Lower leg skin (tissue), 4 donors: Measurements from ENCODE around the gene SLC22A15. TPM values are rescaled to one million over a fixed set of nuclear protein-coding genes. Genes with fewer than 3 reads are reported as not detected.

Experiments used
- DNase-seq, 2 donors: peaks; one replicate each; pipeline ENCODE4 v3.0.0-alpha.2; 2019; ENCODE audit warnings: low spot score in 2 of 2
- H3K4me3 ChIP-seq: fragments of 200-600 bp; sonication (generic); 2 replicates; pipeline ENCODE4 v1.5.1; 2017; ENCODE audit warnings: mild to moderate bottlenecking, low read depth; ENCODE audit not compliant: poor library complexity, severe bottlenecking
- POLR2A ChIP-seq, 2 donors: fragments of 450-650 bp; IDR thresholded peaks; one replicate each; pipeline ENCODE4 v1.6.1; 2016 to 2017; ENCODE audit warnings: antibody characterized with exemption in 2 of 2, mild to moderate bottlenecking in 1 of 2, moderate library complexity in 1 of 2
- WGBS, 2 donors: methylation state at CpG; one replicate each; pipeline ENCODE4 v1.1.5; 2018; 5-methylcytosine and 5-hydroxymethylcytosine counted together
- intact Hi-C: fragments of 100-400 bp; cut with DNase I; formaldehyde crosslinking; loops from one replicate; pipeline ENCODE4 v1.15.0; 2023; ENCODE audit warnings: low total_unique reads
- total RNA-seq, 4 donors: library from RNA; depleted of rRNA; stranded (reverse); fragments of >200 nt; gene quantifications; one replicate each; pipeline ENCODE4 v1.1.0, GENCODE V29; 2016
- TF ChIP-seq, protein P1 (sequence below), 3 donors: fragments of 450-650 bp; IDR thresholded peaks; one replicate each; pipeline ENCODE4 v1.5.1; 2016; ENCODE audit warnings: antibody characterized with exemption in 3 of 3, mild to moderate bottlenecking in 3 of 3, moderate library complexity in 2 of 3

SLC22A15 gene
- total RNA-seq, 4 donors from 2014 or later, result 7.9 to 11.5 (median 10.5) TPM

DNA sequence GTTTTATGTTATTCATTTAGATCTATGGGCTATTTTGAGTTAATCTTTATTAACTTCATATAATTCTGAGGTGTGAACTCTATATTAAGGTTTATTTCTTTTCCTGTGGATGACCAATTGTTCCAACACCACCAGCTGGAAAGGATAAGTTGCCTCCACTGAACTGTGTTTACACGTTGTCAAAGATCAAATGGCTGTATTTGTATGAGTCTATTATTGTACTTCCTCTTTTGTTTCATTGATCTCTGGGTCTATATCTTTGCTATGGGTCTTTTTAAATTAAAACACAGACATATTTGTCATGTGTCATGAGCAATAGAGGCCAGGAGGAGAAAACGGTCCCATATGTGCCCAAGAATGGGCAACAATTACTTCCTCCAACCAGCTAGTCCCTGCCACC lies 129.7 kb downstream of the SLC22A15 start:
- no peak for DNase-seq
- TF ChIP-seq, protein P1, sequence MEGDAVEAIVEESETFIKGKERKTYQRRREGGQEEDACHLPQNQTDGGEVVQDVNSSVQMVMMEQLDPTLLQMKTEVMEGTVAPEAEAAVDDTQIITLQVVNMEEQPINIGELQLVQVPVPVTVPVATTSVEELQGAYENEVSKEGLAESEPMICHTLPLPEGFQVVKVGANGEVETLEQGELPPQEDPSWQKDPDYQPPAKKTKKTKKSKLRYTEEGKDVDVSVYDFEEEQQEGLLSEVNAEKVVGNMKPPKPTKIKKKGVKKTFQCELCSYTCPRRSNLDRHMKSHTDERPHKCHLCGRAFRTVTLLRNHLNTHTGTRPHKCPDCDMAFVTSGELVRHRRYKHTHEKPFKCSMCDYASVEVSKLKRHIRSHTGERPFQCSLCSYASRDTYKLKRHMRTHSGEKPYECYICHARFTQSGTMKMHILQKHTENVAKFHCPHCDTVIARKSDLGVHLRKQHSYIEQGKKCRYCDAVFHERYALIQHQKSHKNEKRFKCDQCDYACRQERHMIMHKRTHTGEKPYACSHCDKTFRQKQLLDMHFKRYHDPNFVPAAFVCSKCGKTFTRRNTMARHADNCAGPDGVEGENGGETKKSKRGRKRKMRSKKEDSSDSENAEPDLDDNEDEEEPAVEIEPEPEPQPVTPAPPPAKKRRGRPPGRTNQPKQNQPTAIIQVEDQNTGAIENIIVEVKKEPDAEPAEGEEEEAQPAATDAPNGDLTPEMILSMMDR (IDR thresholded peaks at IDR 0.05), result no peak
- no peak for TF ChIP-seq POLR2A (IDR thresholded peaks at IDR 0.05)
- intact Hi-C loops, result no loop called here
- WGBS, 2 donors, result 49 to 52% methylated on average over 2 of the region's 2 CpGs
- H3K4me3 ChIP-seq, result no peak overlapping the region

DNA sequence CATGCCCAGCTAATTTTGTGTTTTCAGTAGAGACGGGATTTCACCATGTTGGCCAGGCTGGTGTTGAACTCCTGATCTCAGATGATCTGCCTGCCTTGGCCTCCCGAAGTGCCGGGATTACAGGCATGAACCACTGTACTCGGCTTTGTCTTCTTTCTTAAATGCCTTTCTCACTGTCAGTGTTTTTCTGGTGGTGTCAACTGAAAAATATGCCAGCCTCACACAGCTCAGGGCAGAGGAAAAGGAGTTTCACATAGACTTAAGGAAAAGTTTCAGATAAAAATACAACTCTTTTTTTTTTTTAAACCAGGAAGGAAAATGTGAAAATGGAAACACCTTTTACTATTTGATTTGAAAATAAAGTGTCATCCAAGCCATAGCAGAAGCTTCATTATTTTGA lies 130.3 kb downstream of the SLC22A15 start:
- no peak for DNase-seq
- intact Hi-C loops, result no loop called here
- no peak overlapping the region for H3K4me3 ChIP-seq
- WGBS, 2 donors, result 91 to 93% methylated on average over 4 of the region's 4 CpGs
- TF ChIP-seq, protein P1 (IDR thresholded peaks at IDR 0.05), result no peak
- no peak for TF ChIP-seq POLR2A (IDR thresholded peaks at IDR 0.05)

DNA sequence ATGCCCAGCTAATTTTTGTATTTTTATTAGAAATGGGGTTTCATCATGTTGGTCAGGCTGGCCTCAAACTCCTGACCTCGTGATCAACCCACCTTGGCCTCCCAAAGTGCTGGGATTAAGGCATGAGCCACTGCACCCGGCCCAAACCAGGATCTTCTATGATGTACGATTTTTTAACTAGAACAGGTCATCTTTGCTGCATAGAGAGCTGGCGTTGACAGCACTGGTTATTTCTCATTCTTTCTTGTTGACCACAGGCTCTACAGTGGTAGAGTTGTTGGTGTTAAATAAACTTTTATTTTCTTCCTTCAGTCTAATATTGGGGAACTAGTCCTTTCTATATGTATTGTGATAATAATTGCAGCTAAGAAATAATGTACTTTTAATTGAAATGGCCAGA lies 131.1 kb downstream of the SLC22A15 start:
- no peak overlapping the region for H3K4me3 ChIP-seq
- 77 to 88% methylated on average over 4 of the region's 4 CpGs for WGBS, 2 donors
- DNase-seq, result no peak
- TF ChIP-seq POLR2A (IDR thresholded peaks at IDR 0.05), result no peak
- TF ChIP-seq, protein P1 (IDR thresholded peaks at IDR 0.05), result no peak
- intact Hi-C loops, result no loop called here

DNA sequence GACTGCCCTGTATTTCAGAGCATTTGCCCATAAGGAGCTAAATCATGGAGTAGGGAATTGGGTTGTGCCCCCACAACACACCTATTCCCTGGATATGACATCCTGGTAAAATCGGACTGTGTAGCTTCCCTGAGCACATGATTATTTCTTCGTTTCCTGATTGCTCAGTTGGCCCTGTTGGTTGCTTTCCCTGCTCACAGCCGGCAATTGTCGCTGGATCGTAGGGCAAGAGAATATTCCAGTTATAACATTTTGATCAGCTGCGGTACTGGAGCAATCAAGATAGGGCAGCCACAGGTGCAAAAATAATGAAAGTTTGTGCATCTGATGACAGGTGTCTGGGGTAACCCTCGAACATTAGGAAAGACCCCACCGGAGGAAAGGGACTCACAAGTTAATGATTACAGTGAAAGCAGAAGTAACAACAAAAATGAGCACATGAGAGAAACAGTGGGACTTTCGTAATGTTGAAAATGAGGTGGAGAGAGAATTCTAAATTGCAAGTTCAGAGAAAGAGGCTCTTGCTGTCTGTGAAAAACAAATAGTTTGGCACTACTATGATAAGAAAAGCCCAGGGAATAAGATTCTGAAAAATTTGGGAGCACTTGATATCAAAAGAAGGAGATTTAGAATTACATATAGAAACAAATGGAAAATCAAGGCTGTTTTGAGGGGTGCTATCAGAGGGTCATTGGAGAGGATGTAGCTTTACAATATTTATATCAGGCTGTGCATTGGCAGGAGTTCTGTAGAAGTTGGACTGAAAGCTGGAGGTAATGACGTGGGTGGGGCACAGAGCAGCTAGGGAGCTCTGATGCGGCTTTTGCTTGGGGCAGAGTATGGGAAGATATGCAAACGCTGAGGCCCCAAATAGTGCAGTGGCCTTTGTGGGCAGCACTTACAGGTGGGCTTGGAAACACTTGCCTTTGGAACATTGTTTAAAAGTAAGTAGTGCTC lies 134.5 kb downstream of the SLC22A15 start, which contains the start of gene MAB21L3:
MAB21L3 (plus strand) TSS at position 833 of the 957 bp plus-strand sequence. CDS start 1,217 bp downstream, outside the sequence.
- no peak within 1 kb of the TSS for H3K4me3 ChIP-seq
- DNase-seq, result no peak
- intact Hi-C loops, result no loop called here
- TF ChIP-seq, protein P1 (IDR thresholded peaks at IDR 0.05), result no peak
- no peak for TF ChIP-seq POLR2A (IDR thresholded peaks at IDR 0.05)
- WGBS, 2 donors, result 44 to 49% methylated on average over 12 of the region's 12 CpGs

DNA sequence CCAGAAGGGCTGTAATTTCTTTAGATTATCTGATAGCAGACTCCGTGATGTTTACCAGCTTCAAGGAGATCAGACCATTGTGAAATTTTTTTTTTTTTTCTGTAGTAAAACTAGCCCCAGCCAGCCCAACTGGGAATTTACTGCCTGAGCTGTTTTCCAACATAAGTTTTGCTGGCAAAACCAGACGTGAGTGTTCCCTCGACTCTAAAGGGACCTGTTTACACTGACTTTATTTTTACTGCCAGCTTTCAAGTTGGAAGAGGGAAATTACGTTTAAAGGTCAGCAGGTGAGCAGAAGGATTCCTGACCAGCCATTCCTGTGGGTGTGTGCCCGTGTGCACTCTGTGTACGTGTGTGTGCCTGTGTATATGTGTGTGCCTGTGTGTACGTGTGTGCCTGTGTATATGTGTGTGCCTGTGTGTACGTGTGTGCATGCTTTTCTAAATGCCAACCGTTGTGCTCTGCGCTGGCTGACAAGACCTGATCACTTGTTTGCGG lies 135.3 kb downstream of the SLC22A15 start:
- H3K4me3 ChIP-seq, result no peak overlapping the region
- TF ChIP-seq, protein P1 (IDR thresholded peaks at IDR 0.05), result no peak
- TF ChIP-seq POLR2A (IDR thresholded peaks at IDR 0.05), result no peak
- DNase-seq, result no peak
- WGBS, 2 donors, result 22 to 33% methylated on average over 11 of the region's 11 CpGs
- intact Hi-C loops, result no loop called here
